B cell (primary cell): ENCODE measurements around the gene DNAJB1.

ENCODE experiments used
- CTCF ChIP-seq: fragments of 200-600 bp; IDR thresholded peaks from one replicate; pipeline ENCODE4 v1.8.0; 2022; ENCODE audit warnings: antibody characterized with exemption, mild to moderate bottlenecking
- EZH2 ChIP-seq: IDR thresholded peaks from 2 replicates; pipeline ENCODE4 v1.6.1; 2012; ENCODE audit warnings: borderline replicate concordance, low read depth, mild to moderate bottlenecking, moderate library complexity, low read length; ENCODE audit not compliant: insufficient read depth, poor library complexity, severe bottlenecking

GRCh38 chr19:14516746-14517438, 1.3 kb downstream of the DNAJB1 start:
- no peak for TF ChIP-seq CTCF
- no peak for TF ChIP-seq EZH2
